ENCODE measurements around the gene PPIG. TPM values are rescaled to one million over a fixed set of nuclear protein-coding genes. Genes with fewer than 3 reads are reported as not detected.
A peak's percentile ranks its signal among the peaks of the same experiment; 100 is the strongest.

PPIG gene
- total and polyA plus RNA-seq, 9 of the 15 experiments (the other 6 are each of a cell fraction or from before 2014, with no cell fraction given) = 52.5 to 166 (median 124) TPM

GRCh38 chr2:169659320-169659719 lies 75.2 kb downstream of the PPIG start (continued):
- 0 out of 2 replicates have a peak, but pooled peaks have one; percentile 50 for TF ChIP-seq ELF1 (tag; IDR thresholded peaks at IDR 0.05)
- no peak for TF ChIP-seq PTRF (tag; IDR thresholded peaks at IDR 0.05)
- TF ChIP-seq ZNF766 (CRISPR knock-in tag; conservative IDR thresholded peaks at IDR 0.05) = 0 out of 2 replicates have a peak, but pooled peaks have one; percentile 39
- TF ChIP-seq, protein P1, sequence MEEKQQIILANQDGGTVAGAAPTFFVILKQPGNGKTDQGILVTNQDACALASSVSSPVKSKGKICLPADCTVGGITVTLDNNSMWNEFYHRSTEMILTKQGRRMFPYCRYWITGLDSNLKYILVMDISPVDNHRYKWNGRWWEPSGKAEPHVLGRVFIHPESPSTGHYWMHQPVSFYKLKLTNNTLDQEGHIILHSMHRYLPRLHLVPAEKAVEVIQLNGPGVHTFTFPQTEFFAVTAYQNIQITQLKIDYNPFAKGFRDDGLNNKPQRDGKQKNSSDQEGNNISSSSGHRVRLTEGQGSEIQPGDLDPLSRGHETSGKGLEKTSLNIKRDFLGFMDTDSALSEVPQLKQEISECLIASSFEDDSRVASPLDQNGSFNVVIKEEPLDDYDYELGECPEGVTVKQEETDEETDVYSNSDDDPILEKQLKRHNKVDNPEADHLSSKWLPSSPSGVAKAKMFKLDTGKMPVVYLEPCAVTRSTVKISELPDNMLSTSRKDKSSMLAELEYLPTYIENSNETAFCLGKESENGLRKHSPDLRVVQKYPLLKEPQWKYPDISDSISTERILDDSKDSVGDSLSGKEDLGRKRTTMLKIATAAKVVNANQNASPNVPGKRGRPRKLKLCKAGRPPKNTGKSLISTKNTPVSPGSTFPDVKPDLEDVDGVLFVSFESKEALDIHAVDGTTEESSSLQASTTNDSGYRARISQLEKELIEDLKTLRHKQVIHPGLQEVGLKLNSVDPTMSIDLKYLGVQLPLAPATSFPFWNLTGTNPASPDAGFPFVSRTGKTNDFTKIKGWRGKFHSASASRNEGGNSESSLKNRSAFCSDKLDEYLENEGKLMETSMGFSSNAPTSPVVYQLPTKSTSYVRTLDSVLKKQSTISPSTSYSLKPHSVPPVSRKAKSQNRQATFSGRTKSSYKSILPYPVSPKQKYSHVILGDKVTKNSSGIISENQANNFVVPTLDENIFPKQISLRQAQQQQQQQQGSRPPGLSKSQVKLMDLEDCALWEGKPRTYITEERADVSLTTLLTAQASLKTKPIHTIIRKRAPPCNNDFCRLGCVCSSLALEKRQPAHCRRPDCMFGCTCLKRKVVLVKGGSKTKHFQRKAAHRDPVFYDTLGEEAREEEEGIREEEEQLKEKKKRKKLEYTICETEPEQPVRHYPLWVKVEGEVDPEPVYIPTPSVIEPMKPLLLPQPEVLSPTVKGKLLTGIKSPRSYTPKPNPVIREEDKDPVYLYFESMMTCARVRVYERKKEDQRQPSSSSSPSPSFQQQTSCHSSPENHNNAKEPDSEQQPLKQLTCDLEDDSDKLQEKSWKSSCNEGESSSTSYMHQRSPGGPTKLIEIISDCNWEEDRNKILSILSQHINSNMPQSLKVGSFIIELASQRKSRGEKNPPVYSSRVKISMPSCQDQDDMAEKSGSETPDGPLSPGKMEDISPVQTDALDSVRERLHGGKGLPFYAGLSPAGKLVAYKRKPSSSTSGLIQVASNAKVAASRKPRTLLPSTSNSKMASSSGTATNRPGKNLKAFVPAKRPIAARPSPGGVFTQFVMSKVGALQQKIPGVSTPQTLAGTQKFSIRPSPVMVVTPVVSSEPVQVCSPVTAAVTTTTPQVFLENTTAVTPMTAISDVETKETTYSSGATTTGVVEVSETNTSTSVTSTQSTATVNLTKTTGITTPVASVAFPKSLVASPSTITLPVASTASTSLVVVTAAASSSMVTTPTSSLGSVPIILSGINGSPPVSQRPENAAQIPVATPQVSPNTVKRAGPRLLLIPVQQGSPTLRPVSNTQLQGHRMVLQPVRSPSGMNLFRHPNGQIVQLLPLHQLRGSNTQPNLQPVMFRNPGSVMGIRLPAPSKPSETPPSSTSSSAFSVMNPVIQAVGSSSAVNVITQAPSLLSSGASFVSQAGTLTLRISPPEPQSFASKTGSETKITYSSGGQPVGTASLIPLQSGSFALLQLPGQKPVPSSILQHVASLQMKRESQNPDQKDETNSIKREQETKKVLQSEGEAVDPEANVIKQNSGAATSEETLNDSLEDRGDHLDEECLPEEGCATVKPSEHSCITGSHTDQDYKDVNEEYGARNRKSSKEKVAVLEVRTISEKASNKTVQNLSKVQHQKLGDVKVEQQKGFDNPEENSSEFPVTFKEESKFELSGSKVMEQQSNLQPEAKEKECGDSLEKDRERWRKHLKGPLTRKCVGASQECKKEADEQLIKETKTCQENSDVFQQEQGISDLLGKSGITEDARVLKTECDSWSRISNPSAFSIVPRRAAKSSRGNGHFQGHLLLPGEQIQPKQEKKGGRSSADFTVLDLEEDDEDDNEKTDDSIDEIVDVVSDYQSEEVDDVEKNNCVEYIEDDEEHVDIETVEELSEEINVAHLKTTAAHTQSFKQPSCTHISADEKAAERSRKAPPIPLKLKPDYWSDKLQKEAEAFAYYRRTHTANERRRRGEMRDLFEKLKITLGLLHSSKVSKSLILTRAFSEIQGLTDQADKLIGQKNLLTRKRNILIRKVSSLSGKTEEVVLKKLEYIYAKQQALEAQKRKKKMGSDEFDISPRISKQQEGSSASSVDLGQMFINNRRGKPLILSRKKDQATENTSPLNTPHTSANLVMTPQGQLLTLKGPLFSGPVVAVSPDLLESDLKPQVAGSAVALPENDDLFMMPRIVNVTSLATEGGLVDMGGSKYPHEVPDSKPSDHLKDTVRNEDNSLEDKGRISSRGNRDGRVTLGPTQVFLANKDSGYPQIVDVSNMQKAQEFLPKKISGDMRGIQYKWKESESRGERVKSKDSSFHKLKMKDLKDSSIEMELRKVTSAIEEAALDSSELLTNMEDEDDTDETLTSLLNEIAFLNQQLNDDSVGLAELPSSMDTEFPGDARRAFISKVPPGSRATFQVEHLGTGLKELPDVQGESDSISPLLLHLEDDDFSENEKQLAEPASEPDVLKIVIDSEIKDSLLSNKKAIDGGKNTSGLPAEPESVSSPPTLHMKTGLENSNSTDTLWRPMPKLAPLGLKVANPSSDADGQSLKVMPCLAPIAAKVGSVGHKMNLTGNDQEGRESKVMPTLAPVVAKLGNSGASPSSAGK (IDR thresholded peaks at IDR 0.05) = peak; percentile 71
- peak in 1 of 2 experiments; percentile 19; a peak in 1 of 4 replicates for TF ChIP-seq RAD21 (CRISPR knock-in tag; conservative IDR thresholded peaks at IDR 0.05 in 1 of 2, IDR thresholded peaks at IDR 0.05 in 1 of 2)
- TF ChIP-seq ATF7 (IDR thresholded peaks at IDR 0.05) = peak; percentile 41
- TF ChIP-seq CTBP1 (IDR thresholded peaks at IDR 0.05; ENCODE audit: borderline replicate concordance) = peak; percentile 44; the same call in 1 of the 2 replicates
- peak; percentile 67; the same call in 1 of the 2 replicates for TF ChIP-seq SPI1 (IDR thresholded peaks at IDR 0.05; ENCODE audit: borderline replicate concordance, low read depth, low read length)
- TF ChIP-seq MTA3 (IDR thresholded peaks at IDR 0.05; ENCODE audit: borderline replicate concordance) = peak; percentile 36; the same call in 1 of the 2 replicates
- TF ChIP-seq CREB3L1 (IDR thresholded peaks at IDR 0.05; ENCODE audit: borderline replicate concordance, low read depth) = no peak
- TF ChIP-seq MTA1 (IDR thresholded peaks at IDR 0.05; ENCODE audit: borderline replicate concordance) = peak; percentile 24; the same call in 1 of the 2 replicates
- TF ChIP-seq SMAD4 (CRISPR knock-in tag; conservative IDR thresholded peaks at IDR 0.05) = peak; percentile 54; the same call in 1 of the 2 replicates
- peak; percentile 39 for TF ChIP-seq SMARCA4 (IDR thresholded peaks at IDR 0.05)
- TF ChIP-seq ZBTB1 (CRISPR knock-in tag; IDR thresholded peaks at IDR 0.05; ENCODE audit: borderline replicate concordance, low read depth) = no peak
- TF ChIP-seq SP1 (CRISPR knock-in tag; IDR thresholded peaks at IDR 0.05) = peak; percentile 30; the same call in 1 of the 2 replicates
- peak; percentile 19; the same call in 1 of the 2 replicates for TF ChIP-seq CC2D1A (IDR thresholded peaks at IDR 0.05)
